ENCODE measurements around the gene SSR1. TPM values are rescaled to one million over a fixed set of nuclear protein-coding genes. Genes with fewer than 3 reads are reported as not detected.

Gene SSR1
- total and polyA plus RNA-seq, 9 of the 15 experiments (the other 6 are each of a cell fraction or from before 2014, with no cell fraction given), result 87.7 to 220 (median 144) TPM

DNA sequence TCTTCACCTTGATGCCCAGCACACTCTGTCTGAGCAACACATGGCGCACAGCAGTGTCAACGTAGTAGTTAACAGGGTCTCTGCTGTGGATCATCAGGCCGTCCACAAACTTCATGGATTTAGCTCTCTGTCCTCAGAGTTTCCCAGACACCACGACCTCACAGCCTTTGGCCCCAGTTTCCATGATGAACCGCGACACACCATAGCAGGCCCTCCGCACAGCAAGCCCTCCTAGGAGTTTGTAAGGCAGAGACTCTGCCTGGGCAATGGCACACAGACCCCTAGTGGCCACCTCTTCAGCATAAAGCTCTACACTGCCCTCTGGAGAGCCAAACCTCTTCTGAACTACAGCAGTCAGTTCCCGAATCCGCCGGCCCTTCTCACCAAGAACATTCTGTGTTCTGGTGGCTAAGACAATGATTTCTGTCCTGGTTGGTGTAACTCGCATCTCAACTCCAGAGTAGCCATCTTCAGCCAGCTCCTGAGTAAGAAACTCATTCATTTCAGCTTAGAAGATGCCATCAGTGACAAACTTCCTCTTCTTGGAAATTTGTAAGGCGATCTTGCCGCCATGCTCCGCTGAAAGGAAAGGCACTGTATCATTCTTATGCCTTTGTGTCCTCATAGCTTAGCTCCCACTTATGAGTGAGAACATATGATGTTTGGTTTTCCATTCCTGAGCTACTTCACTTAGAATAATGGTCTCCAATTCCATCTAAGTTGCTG, 26.2 kb upstream of the SSR1 start (continued):
- peak in 1 of 3 experiments; percentile 30 for TF ChIP-seq YY1 (IDR thresholded peaks at IDR 0.05; ENCODE audit: borderline replicate concordance in 1 of 3, control insufficient read depth in 1 of 3, extremely low read depth in 1 of 3, insufficient read depth in 3 of 3, insufficient read length in 1 of 3, insufficient replicate concordance in 2 of 3, low read depth in 1 of 3, low read length in 2 of 3)

DNA sequence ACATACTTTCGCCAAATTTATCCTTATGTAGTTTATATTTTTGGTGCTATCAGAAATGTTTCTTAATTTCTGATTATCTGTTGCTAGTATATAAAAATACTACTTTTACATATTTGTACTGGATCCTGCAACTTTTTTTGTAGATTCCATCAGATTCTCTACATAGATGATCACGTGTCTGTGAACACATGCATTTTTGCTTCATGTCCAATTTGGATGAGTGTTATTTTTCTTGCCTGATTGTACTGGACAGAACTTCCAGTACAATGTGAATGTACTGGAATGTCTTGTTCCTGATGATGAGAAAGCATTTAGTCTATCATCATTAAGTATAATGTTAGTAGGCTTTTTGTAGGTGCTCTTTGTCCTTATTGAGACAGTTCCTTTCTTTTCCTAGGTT, 25.0 kb upstream of the SSR1 start:
- no peak overlapping the region for H3K4me2 ChIP-seq (ENCODE audit: insufficient read depth, low read length)
- no peak overlapping the region for H3K27ac ChIP-seq (ENCODE audit: extremely low read depth, low read depth, low read length)
- intact Hi-C loops (cut with micrococcal nuclease), result loop anchor here (2.0 kb wide), 1 partner anchor 25 kb away; the partner anchor contains the start of gene SSR1
- no peaks in the 10 kb centered on the region for H3K79me2 ChIP-seq (ENCODE audit: control insufficient read depth, insufficient read depth, low read length)
- in situ Hi-C loops (cut with MboI), result no loop called here
- BruUV-seq (replicated peaks), result no TSS peak
- H3K36me3 ChIP-seq (ENCODE audit: control insufficient read depth, insufficient read depth, low read length), result no peaks in the 10 kb centered on the region
- no peak overlapping the region for H3K9ac ChIP-seq (ENCODE audit: insufficient read depth in 1 of 2, low read depth in 2 of 2, low read length in 2 of 2)
- FAIRE-seq (no peak), DNase-seq (ENCODE audit: extremely low read depth in 1 of 4, low spot score in 3 of 4) (no peak), ATAC-seq (no peak)
- H3K9me1 ChIP-seq (ENCODE audit: control insufficient read depth, insufficient read depth, low read length), result no peaks in the 10 kb centered on the region
- H3K4me1 ChIP-seq (replicated peaks in 1 of 2; ENCODE audit: control insufficient read depth in 2 of 2, insufficient read depth in 2 of 2, low read length in 2 of 2), result no peaks in the 10 kb centered on the region; a peak in 2 of 5 replicates
- H3K27me3 ChIP-seq (ENCODE audit: control insufficient read depth in 2 of 2, insufficient read depth in 2 of 2, low read length in 2 of 2), result no peaks in the 10 kb centered on the region
- TF ChIP-seq, protein P1, sequence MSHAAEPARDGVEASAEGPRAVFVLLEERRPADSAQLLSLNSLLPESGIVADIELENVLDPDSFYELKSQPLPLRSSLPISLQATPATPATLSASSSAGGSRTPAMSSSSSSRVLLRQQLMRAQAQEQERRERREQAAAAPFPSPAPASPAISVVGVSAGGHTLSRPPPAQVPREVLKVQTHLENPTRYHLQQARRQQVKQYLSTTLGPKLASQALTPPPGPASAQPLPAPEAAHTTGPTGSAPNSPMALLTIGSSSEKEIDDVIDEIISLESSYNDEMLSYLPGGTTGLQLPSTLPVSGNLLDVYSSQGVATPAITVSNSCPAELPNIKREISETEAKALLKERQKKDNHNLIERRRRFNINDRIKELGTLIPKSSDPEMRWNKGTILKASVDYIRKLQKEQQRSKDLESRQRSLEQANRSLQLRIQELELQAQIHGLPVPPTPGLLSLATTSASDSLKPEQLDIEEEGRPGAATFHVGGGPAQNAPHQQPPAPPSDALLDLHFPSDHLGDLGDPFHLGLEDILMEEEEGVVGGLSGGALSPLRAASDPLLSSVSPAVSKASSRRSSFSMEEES (CRISPR knock-in tag; IDR thresholded peaks at IDR 0.05), result peak; percentile 37; the same call in 1 of the 2 replicates
- TF ChIP-seq ESRRB (CRISPR knock-in tag; IDR thresholded peaks at IDR 0.05; ENCODE audit: borderline replicate concordance), result no peak
- H3K9me3 ChIP-seq (replicated peaks; ENCODE audit: control insufficient read depth, insufficient read depth, low read depth, low read length), result no peaks in the 10 kb centered on the region
- H4K20me1 ChIP-seq (replicated peaks; ENCODE audit: control insufficient read depth, insufficient read depth, low read length), result no peaks in the 10 kb centered on the region
- no peak overlapping the region for H2AFZ ChIP-seq (ENCODE audit: low read depth, low read length)
- ChIA-PET POLR2A (interaction anchor here (0.9 kb wide), 1 partner anchor 10 kb away, joined by 3 read pairs; no protein-coding TSS in a partner anchor), CTCF (ENCODE audit: low intra/inter-chr PET ratio) (no interaction called here)
- H3K4me3 ChIP-seq, result no peak overlapping the region
- 54% methylated on average over 2 of the region's 2 CpGs for WGBS (ENCODE audit: insufficient coverage, low coverage, missing lambda C conversion rate)
